ENCODE data around the gene PCOLCE2.
A peak's percentile ranks its signal among the peaks of the same experiment; 100 is the strongest.

PCOLCE2 gene

DNA sequence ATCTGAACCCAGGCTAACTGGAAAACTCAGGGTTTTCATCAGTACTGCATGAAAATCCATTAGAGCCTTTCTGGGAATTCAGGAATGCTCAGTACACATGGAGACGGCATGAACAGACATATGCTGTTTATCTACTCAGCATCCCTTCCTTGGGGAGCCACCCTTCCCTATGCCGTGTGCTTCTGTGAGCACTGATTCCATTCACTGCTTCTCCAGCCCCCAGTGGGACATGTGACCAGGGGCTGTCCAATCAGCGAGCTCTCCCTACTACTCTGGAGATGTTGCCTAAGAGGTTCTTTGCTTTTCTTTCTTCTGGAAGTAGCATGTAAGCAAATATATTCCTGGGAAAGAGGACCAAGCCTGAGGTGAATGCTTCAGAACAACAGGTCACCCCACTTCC, 5.6 kb upstream of the PCOLCE2 start:
- H3K4me3 ChIP-seq (replicated peaks in 1 of 2; ENCODE audit: low read depth in 2 of 2, low read length in 2 of 2), result no peak overlapping the region
- TF ChIP-seq, protein P1, sequence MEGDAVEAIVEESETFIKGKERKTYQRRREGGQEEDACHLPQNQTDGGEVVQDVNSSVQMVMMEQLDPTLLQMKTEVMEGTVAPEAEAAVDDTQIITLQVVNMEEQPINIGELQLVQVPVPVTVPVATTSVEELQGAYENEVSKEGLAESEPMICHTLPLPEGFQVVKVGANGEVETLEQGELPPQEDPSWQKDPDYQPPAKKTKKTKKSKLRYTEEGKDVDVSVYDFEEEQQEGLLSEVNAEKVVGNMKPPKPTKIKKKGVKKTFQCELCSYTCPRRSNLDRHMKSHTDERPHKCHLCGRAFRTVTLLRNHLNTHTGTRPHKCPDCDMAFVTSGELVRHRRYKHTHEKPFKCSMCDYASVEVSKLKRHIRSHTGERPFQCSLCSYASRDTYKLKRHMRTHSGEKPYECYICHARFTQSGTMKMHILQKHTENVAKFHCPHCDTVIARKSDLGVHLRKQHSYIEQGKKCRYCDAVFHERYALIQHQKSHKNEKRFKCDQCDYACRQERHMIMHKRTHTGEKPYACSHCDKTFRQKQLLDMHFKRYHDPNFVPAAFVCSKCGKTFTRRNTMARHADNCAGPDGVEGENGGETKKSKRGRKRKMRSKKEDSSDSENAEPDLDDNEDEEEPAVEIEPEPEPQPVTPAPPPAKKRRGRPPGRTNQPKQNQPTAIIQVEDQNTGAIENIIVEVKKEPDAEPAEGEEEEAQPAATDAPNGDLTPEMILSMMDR (IDR thresholded peaks at IDR 0.05; ENCODE audit: low read depth, low read length), result no peak
- DNase-seq (ENCODE audit: low read depth in 2 of 2), result no peak

DNA sequence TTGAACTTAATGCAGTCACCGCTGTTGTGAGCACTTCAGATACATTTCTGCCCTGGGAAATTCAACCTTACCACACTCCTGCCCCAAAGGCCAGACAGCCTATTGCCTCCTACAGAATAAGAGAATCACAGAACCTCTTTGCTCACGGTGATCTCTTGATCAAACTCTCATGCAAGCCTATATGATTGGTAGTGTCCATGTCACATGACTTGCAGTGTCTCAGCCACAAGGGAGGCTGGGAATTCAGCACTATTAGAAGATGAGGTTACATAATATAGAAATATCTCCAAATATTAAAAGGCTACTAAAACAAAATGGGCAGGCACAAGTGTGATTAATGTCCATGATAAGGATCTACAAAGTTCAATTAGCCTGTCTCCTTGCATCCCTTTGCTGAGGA, 3.8 kb upstream of the PCOLCE2 start:
- TF ChIP-seq, protein P1 (IDR thresholded peaks at IDR 0.05; ENCODE audit: low read depth, low read length), result no peak
- DNase-seq (ENCODE audit: low read depth in 2 of 2), result no peak
- H3K4me3 ChIP-seq (replicated peaks in 1 of 2; ENCODE audit: low read depth in 2 of 2, low read length in 2 of 2), result no peak overlapping the region

DNA sequence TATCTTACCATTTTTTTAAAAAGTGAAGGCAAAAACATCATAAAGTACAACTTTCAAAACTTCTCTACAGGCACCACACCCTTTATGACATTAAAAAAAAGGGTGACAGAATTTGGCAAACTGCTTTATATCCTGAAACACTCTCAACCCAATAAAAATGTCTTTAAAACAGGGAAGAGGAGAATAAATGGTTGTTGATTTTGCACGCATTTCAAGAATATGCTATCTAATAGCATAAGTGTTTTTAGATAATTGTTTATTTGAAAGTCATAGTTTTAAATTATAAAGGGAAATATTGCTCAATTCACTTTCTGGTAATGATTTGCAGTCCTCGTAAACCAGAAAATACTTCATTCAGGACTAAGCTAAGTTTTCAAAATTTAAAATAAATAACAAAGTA, 1.7 kb upstream of the PCOLCE2 start:
- H3K4me3 ChIP-seq (replicated peaks in 1 of 2; ENCODE audit: low read depth in 2 of 2, low read length in 2 of 2), result no peak overlapping the region
- TF ChIP-seq, protein P1 (IDR thresholded peaks at IDR 0.05; ENCODE audit: low read depth, low read length), result no peak
- no peak for DNase-seq (ENCODE audit: low read depth in 2 of 2)

DNA sequence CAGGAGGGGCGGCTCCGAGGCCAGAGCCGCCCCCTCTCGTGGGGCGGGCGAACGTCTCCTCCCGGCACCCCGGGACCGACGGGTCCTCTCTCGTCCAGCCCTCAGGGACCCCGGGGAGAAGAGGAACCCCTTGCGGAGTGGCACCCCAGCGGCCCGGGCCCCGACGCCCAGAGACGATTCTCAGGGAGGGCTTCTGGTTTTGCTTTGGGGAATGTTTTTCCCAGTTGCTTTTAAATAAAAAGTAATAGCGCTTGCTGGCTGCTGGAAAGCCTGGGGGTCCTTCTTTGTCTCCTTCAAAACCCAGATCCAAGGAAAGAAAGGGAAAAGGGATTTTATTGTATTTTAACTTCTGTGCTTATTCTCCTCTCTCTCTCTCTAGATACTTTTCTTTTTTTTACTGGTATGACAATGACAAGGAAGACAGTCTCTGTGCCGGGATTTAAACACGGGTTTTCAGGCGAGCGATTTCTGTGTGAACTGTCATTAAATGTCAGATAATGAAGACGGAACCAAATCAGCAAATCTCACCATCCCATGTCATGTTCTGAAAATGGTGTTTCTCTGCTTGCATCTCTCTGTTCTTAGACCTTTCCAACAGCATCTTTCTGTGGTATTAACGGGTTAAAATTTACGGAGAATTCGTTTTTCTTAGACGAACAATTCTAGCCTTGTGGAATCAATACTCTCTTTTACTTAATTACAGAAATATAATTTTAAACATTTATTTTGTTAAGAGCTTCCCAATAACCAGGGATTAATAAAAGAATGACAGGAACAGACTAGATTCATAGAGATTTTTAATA, 530 bp upstream of the PCOLCE2 start:
- TF ChIP-seq, protein P1 (IDR thresholded peaks at IDR 0.05; ENCODE audit: low read depth, low read length), result no peak
- H3K4me3 ChIP-seq (replicated peaks in 1 of 2; ENCODE audit: low read depth in 2 of 2, low read length in 2 of 2), result peak overlapping the region; percentile 60 to 61
- no peak for DNase-seq (ENCODE audit: low read depth in 2 of 2)

- TF ChIP-seq, protein P1 (IDR thresholded peaks at IDR 0.05; ENCODE audit: low read depth, low read length), result no peak
- peak; percentile 57 to 70 for DNase-seq (ENCODE audit: low read depth in 2 of 2)
- peak overlapping the region; percentile 60 to 61 for H3K4me3 ChIP-seq (replicated peaks in 1 of 2; ENCODE audit: low read depth in 2 of 2, low read length in 2 of 2)
Observed at GRCh38 chr3:142888099-142888480, 793 bp downstream of the PCOLCE2 start.

DNA sequence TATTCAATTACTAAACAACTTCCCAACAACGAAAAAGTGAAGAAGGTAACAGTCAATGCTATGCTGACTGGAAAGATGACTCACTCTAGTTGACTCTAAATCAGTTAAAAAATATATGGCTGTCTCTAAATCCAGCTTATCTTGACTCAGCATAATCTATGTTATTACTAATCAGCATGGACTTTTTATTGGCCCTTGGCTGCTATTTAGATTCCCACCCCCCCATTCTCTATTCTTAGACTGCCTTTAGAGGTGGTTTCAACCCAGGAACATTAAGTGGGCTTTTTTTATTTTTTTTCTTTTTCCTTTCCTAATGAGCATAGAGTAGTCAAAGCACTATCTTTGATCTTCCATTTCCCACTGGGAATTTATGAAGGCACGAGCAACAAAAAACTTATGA, 1.9 kb downstream of the PCOLCE2 start:
- TF ChIP-seq, protein P1 (IDR thresholded peaks at IDR 0.05; ENCODE audit: low read depth, low read length), result no peak
- DNase-seq (ENCODE audit: low read depth in 2 of 2), result peak; percentile 40 to 70
- H3K4me3 ChIP-seq (replicated peaks in 1 of 2; ENCODE audit: low read depth in 2 of 2, low read length in 2 of 2), result no peak overlapping the region

- no peak overlapping the region for H3K4me3 ChIP-seq (replicated peaks in 1 of 2; ENCODE audit: low read depth in 2 of 2, low read length in 2 of 2)
- TF ChIP-seq, protein P1 (IDR thresholded peaks at IDR 0.05; ENCODE audit: low read depth, low read length), result no peak
- DNase-seq (ENCODE audit: low read depth in 2 of 2), result no peak
Observed at GRCh38 chr3:142886021-142886420, 2.9 kb downstream of the PCOLCE2 start.

All from cardiac fibroblast (primary cell).